Measurements from ENCODE around the gene SUGCT. TPM values are rescaled to one million over a fixed set of nuclear protein-coding genes. Genes with fewer than 3 reads are reported as not detected.

SUGCT gene
- total and polyA plus RNA-seq, 2 of the 13 experiments (the other 11 are each of a cell fraction or from before 2014, with no cell fraction given), result 10.1 to 22.2 TPM

DNA sequence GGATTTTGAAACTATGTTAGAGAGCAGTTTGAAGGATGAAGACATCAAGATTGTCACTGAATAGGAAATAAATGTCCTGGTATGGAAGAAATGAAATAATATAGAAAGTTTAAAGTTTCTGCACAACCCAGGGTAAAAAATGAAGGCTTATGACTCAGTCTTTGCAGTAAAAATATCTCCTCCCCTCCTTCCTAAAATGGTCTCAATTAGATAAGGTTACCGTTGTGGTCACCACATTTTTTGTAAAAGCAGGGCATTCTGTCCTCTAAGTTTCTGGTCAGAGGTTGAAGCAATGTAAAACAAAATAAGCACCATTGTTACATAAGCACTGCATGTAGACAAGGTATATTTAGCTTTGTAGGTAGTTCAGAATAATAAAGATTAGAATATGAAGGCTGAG is 403.5 kb downstream of the SUGCT start:
- no peak overlapping the region for H3K4me3 ChIP-seq (replicated peaks in 1 of 3; ENCODE audit: insufficient read depth in 1 of 3, low read depth in 2 of 3, low read length in 3 of 3)
- no peak for FAIRE-seq

More for the DNA sequence above, 403.5 kb downstream of the SUGCT start:
- Histone ChIP-seq H3K9ac (ENCODE audit: insufficient read depth, low read depth, low read length) (no peak overlapping the region), H3K4me1 (ENCODE audit: insufficient read depth, low read length) (no peaks in the 10 kb centered on the region), H3K36me3 (replicated peaks in 1 of 2; ENCODE audit: control insufficient read depth in 1 of 2, insufficient read depth in 2 of 2, low read length in 2 of 2) (no peaks in the 10 kb centered on the region), H3K4me2 (ENCODE audit: low read depth, low read length) (no peak overlapping the region), H3K9me3 (ENCODE audit: low read length) (no peaks in the 10 kb centered on the region), H2AFZ (ENCODE audit: low read length) (no peak overlapping the region), H3K27me3 (ENCODE audit: control insufficient read depth in 1 of 2, insufficient read depth in 2 of 2, low read length in 2 of 2) (no peaks in the 10 kb centered on the region), H3K27ac (ENCODE audit: extremely low read length, insufficient read depth, low read length) (no peak overlapping the region), H4K20me1 (ENCODE audit: insufficient read depth, low read length) (no peaks in the 10 kb centered on the region), H3K79me2 (ENCODE audit: insufficient read depth, low read length) (no peaks in the 10 kb centered on the region)
- TF ChIP-seq CEBPG (CRISPR knock-in tag; IDR thresholded peaks at IDR 0.05) (no peak), ZKSCAN8 (CRISPR knock-in tag; IDR thresholded peaks at IDR 0.05; ENCODE audit: borderline replicate concordance) (no peak), RBM22 (optimal IDR thresholded peaks at IDR 0.05; ENCODE audit: low read length) (no peak), NFYB (CRISPR knock-in tag; IDR thresholded peaks at IDR 0.05) (no peak), ZFX (CRISPR knock-in tag; IDR thresholded peaks at IDR 0.05; ENCODE audit: low read depth) (no peak), THAP9 (CRISPR knock-in tag; IDR thresholded peaks at IDR 0.05; ENCODE audit: borderline replicate concordance) (no peak), CCDC6 (CRISPR knock-in tag; IDR thresholded peaks at IDR 0.05) (no peak), ZFYVE20 (CRISPR knock-in tag; IDR thresholded peaks at IDR 0.05; ENCODE audit: borderline replicate concordance, low read depth) (no peak), RFXAP (CRISPR knock-in tag; IDR thresholded peaks at IDR 0.05; ENCODE audit: borderline replicate concordance) (no peak)
- TF ChIP-seq, protein P1, sequence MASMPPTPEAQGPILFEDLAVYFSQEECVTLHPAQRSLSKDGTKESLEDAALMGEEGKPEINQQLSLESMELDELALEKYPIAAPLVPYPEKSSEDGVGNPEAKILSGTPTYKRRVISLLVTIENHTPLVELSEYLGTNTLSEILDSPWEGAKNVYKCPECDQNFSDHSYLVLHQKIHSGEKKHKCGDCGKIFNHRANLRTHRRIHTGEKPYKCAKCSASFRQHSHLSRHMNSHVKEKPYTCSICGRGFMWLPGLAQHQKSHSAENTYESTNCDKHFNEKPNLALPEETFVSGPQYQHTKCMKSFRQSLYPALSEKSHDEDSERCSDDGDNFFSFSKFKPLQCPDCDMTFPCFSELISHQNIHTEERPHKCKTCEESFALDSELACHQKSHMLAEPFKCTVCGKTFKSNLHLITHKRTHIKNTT (CRISPR knock-in tag; IDR thresholded peaks at IDR 0.05), result no peak
- DNase-seq (ENCODE audit: low spot score) (no peak), ATAC-seq (no peak)
- 65% methylated on average over 1 of the region's 1 CpG for WGBS (ENCODE audit: low lambda C conversion rate)
- ChIA-PET POLR2A (no interaction called here), CTCF (ENCODE audit: low intra/inter-chr PET ratio, low total read pairs) (no interaction called here)
- no TSS peak for BruUV-seq (replicated peaks)
- intact Hi-C loops (cut with micrococcal nuclease; ENCODE audit: unreplicated experiment) (no loop called here), in situ Hi-C loops (cut with HindIII; ENCODE audit: extremely low pct_ligation_motif_present, low pct_unique_long_range_greater_than_20kb) (no loop called here)
